Measurements from ENCODE around the gene TANC1. TPM values are rescaled to one million over a fixed set of nuclear protein-coding genes. Genes with fewer than 3 reads are reported as not detected.

TANC1 gene
- total and polyA plus RNA-seq, 11 donors, result 26.6 to 91.1 (median 68.8) TPM

DNA sequence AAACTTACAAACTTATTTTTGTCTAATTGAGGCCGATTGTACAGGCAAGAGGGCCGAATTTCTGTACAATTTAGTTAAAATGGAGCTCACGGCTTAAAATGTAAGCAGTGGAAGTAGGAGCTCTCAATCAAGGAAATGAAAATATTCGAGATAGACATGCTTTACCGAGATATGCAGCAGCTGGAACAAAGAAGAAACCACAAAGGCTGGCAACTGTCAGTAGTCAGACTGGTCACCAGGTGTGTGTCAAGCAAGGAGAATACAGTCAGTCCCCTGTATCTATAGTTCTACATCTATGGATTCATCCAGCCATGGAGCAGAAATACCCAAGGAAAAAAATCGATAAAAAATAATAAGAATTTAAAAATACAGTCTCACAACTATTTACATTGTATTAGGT is 195.5 kb downstream of the TANC1 start:
- H3K4me1 ChIP-seq, result peaks cover 0 to 50% (median 29%) of the 10 kb centered on the region in 12 donors
- H3K36me3 ChIP-seq, result peaks cover 0 to 62% (median 16%) of the 10 kb centered on the region in 9 donors
- intact Hi-C loops (cut with DNase I), result loop anchor here in 2 of 10 donors (2.0 kb wide), 2 partner anchors 27 to 29 kb away; no protein-coding TSS in a partner anchor
- WGBS, 4 donors, result 58 to 71% (median 65%) methylated on average over 6 of the region's 6 CpGs
- H3K27me3 ChIP-seq, result no peaks in the 10 kb centered on the region
- no peak for TF ChIP-seq POLR2A (IDR thresholded peaks at IDR 0.05)
- TF ChIP-seq, protein P1, sequence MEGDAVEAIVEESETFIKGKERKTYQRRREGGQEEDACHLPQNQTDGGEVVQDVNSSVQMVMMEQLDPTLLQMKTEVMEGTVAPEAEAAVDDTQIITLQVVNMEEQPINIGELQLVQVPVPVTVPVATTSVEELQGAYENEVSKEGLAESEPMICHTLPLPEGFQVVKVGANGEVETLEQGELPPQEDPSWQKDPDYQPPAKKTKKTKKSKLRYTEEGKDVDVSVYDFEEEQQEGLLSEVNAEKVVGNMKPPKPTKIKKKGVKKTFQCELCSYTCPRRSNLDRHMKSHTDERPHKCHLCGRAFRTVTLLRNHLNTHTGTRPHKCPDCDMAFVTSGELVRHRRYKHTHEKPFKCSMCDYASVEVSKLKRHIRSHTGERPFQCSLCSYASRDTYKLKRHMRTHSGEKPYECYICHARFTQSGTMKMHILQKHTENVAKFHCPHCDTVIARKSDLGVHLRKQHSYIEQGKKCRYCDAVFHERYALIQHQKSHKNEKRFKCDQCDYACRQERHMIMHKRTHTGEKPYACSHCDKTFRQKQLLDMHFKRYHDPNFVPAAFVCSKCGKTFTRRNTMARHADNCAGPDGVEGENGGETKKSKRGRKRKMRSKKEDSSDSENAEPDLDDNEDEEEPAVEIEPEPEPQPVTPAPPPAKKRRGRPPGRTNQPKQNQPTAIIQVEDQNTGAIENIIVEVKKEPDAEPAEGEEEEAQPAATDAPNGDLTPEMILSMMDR (IDR thresholded peaks at IDR 0.05), result no peak
- H3K9me3 ChIP-seq, result peaks cover 0 to 3% (median 0%) of the 10 kb centered on the region in 12 donors
- no peak for DNase-seq
- H3K4me3 ChIP-seq, result no peak overlapping the region
- peak overlapping the region; percentile 25 to 96 (median 77) for H3K27ac ChIP-seq
- no peak for ATAC-seq

DNA sequence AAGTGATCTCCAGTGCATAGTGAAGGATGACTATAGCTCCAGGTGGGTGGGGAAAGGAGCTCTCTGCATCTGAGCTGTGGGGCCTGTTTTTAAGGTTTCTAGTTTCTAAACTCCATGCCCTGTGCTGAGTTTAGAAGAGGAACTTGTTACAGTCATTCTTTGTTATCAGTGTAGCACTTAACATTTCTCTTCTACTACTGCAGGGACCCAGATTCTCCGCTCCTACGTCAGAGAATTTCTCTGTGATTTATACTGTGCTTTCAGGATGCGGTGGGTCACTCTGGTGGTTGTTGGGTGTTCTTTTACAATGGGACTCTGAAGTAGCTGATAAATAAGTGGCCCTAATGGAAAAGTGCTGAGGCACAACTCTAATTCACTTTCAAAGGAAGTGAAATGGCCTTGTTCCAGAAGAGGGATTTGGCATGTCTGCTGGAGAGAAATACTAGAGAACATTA is 196.0 kb downstream of the TANC1 start:
- H3K27ac ChIP-seq, result peak overlapping the region; percentile 25 to 96 (median 77)
- peaks cover 0 to 3% (median 0%) of the 10 kb centered on the region in 12 donors for H3K9me3 ChIP-seq
- WGBS, 4 donors, result 25 to 40% (median 31%) methylated on average over 3 of the region's 3 CpGs
- ATAC-seq (peak; percentile 82 to 86 (median 86)), DNase-seq (peak in 2 of 5 donors; percentile 44 to 60)
- intact Hi-C loops (cut with DNase I), result loop anchor here in 2 of 10 donors (2.0 kb wide), 2 partner anchors 28 to 30 kb away; no protein-coding TSS in a partner anchor
- H3K4me3 ChIP-seq, result no peak overlapping the region
- H3K27me3 ChIP-seq, result no peaks in the 10 kb centered on the region
- TF ChIP-seq, protein P1 (IDR thresholded peaks at IDR 0.05), result no peak
- no peak for TF ChIP-seq POLR2A (IDR thresholded peaks at IDR 0.05)
- H3K4me1 ChIP-seq, result peaks cover 0 to 51% (median 29%) of the 10 kb centered on the region in 12 donors
- peaks cover 0 to 64% (median 18%) of the 10 kb centered on the region in 9 donors for H3K36me3 ChIP-seq

DNA sequence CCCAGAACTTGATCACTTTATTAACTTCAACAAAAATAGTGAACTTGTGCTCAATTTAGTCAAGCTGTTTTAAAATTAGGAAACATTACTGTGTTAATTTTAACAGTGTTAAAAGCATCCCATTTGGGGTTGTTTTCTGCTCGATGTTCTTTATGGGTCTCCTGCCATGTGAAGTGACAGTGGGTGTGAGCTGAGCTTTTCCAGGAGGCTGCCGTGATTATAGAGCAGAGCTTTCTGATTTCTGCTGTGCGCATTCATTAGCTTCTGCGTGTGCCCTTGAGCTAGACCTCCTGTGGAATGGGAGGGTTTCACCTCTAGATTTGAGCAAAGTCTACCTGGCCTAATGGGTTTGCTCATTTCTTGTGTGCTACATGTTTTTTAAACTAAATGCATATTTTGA is 196.6 kb downstream of the TANC1 start:
- Histone ChIP-seq H3K4me1 (peaks cover 0 to 49% (median 27%) of the 10 kb centered on the region in 12 donors), H3K27ac (peak overlapping the region; percentile 25 to 96 (median 77))
- peak; percentile 64 to 77 (median 75) for ATAC-seq

GRCh38 chr2:159168707-159169106 is 200.3 kb downstream of the TANC1 start:
- ATAC-seq (no peak), DNase-seq (no peak)
- 84 to 92% (median 88%) methylated on average over 1 of the region's 1 CpG for WGBS, 4 donors
- Histone ChIP-seq H3K4me1 (peaks cover 0 to 38% (median 18%) of the 10 kb centered on the region in 12 donors), H3K27ac (peak overlapping the region in 2 of 12 donors; percentile 11 to 19), H3K9me3 (peaks cover 0 to 3% (median 0%) of the 10 kb centered on the region in 12 donors), H3K4me3 (no peak overlapping the region), H3K27me3 (no peaks in the 10 kb centered on the region), H3K36me3 (peaks cover 0 to 76% (median 31%) of the 10 kb centered on the region in 9 donors)
- intact Hi-C loops (cut with DNase I), result loop anchor here in 1 of 10 donors (5.0 kb wide), 1 partner anchor 41 kb away; no protein-coding TSS in a partner anchor
- no peak for TF ChIP-seq POLR2A (IDR thresholded peaks at IDR 0.05)
- TF ChIP-seq, protein P1 (IDR thresholded peaks at IDR 0.05), result peak in 5 of 12 donors; percentile 18 to 41 (median 35)

More for the DNA sequence above, 196.6 kb downstream of the TANC1 start:
- Histone ChIP-seq H3K9me3 (peaks cover 0 to 3% (median 0%) of the 10 kb centered on the region in 12 donors), H3K36me3 (peaks cover 0 to 70% (median 23%) of the 10 kb centered on the region in 9 donors), H3K27me3 (no peaks in the 10 kb centered on the region), H3K4me3 (no peak overlapping the region)
- DNase-seq, result peak in 2 of 5 donors; percentile 52 to 63
- TF ChIP-seq, protein P1 (IDR thresholded peaks at IDR 0.05), result no peak
- TF ChIP-seq POLR2A (IDR thresholded peaks at IDR 0.05), result no peak
- intact Hi-C loops (cut with DNase I), result loop anchor here in 3 of 10 donors (1.0 to 5.0 kb wide), 4 partner anchors 28 to 38 kb away; no protein-coding TSS in a partner anchor
- WGBS, 4 donors, result 54 to 70% (median 60%) methylated on average over 4 of the region's 4 CpGs
